GM21529 (cell line): Measurements from ENCODE around the gene RPS6KB2.

ENCODE experiments used
- ATAC-seq: cut with Tn5 transposase; IDR thresholded peaks from one replicate; pipeline ENCODE4 v1.9.1; 2021; ENCODE audit not compliant: unreplicated experiment

The RPS6KB2 gene

GRCh38 chr11:67410369-67410831 lies 17.9 kb upstream of the RPS6KB2 start:
- no peak for ATAC-seq

- no peak for ATAC-seq
Observed at GRCh38 chr11:67410984-67411784, 17.1 kb upstream of the RPS6KB2 start.

GRCh38 chr11:67411785-67412152 lies 16.5 kb upstream of the RPS6KB2 start:
- no peak for ATAC-seq

GRCh38 chr11:67412495-67413179 lies 15.7 kb upstream of the RPS6KB2 start:
- no peak for ATAC-seq

- no peak for ATAC-seq
Observed at GRCh38 chr11:67413266-67413849, 14.9 kb upstream of the RPS6KB2 start.

GRCh38 chr11:67415501-67416304 lies 12.6 kb upstream of the RPS6KB2 start, which contains the start of gene CARNS1:
Gene CARNS1 (plus strand): TSS chr11:67415678. CDS start chr11:67416200, 522 bp downstream.
- no peak for ATAC-seq

- ATAC-seq, result no peak
Observed at GRCh38 chr11:67416416-67417335, 11.6 kb upstream of the RPS6KB2 start.

- ATAC-seq, result no peak
Observed at GRCh38 chr11:67417425-67417824, 10.9 kb upstream of the RPS6KB2 start.

GRCh38 chr11:67418476-67419281 lies 9.6 kb upstream of the RPS6KB2 start:
- no peak for ATAC-seq

GRCh38 chr11:67419325-67420049 lies 8.8 kb upstream of the RPS6KB2 start:
- no peak for ATAC-seq

GRCh38 chr11:67420147-67420645 lies 8.1 kb upstream of the RPS6KB2 start:
- no peak for ATAC-seq

GRCh38 chr11:67420646-67421429 lies 7.5 kb upstream of the RPS6KB2 start:
- peak; percentile 90 for ATAC-seq

GRCh38 chr11:67421430-67422031 lies 6.8 kb upstream of the RPS6KB2 start:
- no peak for ATAC-seq

- ATAC-seq, result no peak
Observed at GRCh38 chr11:67422891-67423290, 5.4 kb upstream of the RPS6KB2 start.

- no peak for ATAC-seq
Observed at GRCh38 chr11:67423466-67423865, 4.8 kb upstream of the RPS6KB2 start.

GRCh38 chr11:67423891-67424613 lies 4.2 kb upstream of the RPS6KB2 start:
- no peak for ATAC-seq
